Measurements from ENCODE around the gene EGFR.
"Not testable (repeated sequence)": the region's sequence is repeated elsewhere in the genome, so short reads cannot be mapped to it uniquely, and the experiment has no call there.

Gene EGFR

GRCh38 chr7:55016061-55016745 lies 2.6 kb upstream of the EGFR start:
- DNase-seq: no peak

GRCh38 chr7:55016746-55017090 lies 2.1 kb upstream of the EGFR start:
- DNase-seq: no peak

GRCh38 chr7:55017841-55018240 lies 976 bp upstream of the EGFR start:
- DNase-seq: no peak

- DNase-seq: no peak
These were observed 424 bp downstream of the EGFR start for GRCh38 chr7:55019191-55019690.

GRCh38 chr7:55019691-55020465 lies 1.1 kb downstream of the EGFR start:
- DNase-seq: no peak

- no peak for DNase-seq
These were observed 1.7 kb downstream of the EGFR start for GRCh38 chr7:55020466-55020871.

GRCh38 chr7:55021053-55021452 lies 2.2 kb downstream of the EGFR start:
- no peak for DNase-seq

- DNase-seq: no peak
These were observed 3.5 kb downstream of the EGFR start for GRCh38 chr7:55022002-55022985.

GRCh38 chr7:55023841-55024505 lies 5.2 kb downstream of the EGFR start:
- DNase-seq: no peak

GRCh38 chr7:55024776-55025175 lies 6.0 kb downstream of the EGFR start:
- DNase-seq: no peak

GRCh38 chr7:55026086-55026790 lies 7.4 kb downstream of the EGFR start:
- no peak for DNase-seq

GRCh38 chr7:55026867-55027490 lies 8.2 kb downstream of the EGFR start:
- DNase-seq: no peak

GRCh38 chr7:55028011-55028410 lies 9.2 kb downstream of the EGFR start:
- no peak for DNase-seq

- DNase-seq: no peak
These were observed 11.5 kb downstream of the EGFR start for GRCh38 chr7:55030314-55030713.

GRCh38 chr7:55031075-55031474 lies 12.3 kb downstream of the EGFR start:
- no peak for DNase-seq

GRCh38 chr7:55032069-55032699 lies 13.4 kb downstream of the EGFR start:
- no peak for DNase-seq

GRCh38 chr7:55033236-55033846 lies 14.5 kb downstream of the EGFR start:
- DNase-seq: no peak

GRCh38 chr7:55034776-55035175 lies 16.0 kb downstream of the EGFR start:
- no peak for DNase-seq

- not testable (repeated sequence) for DNase-seq
These were observed 16.6 kb downstream of the EGFR start for GRCh38 chr7:55035410-55035809.

GRCh38 chr7:55036950-55037736 lies 18.3 kb downstream of the EGFR start:
- DNase-seq: no peak
